Tibial nerve (tissue), 4 donors: ENCODE data around the gene RASD2. TPM values are rescaled to one million over a fixed set of nuclear protein-coding genes. Genes with fewer than 3 reads are reported as not detected.

Source experiments
- DNase-seq, 2 donors: peaks; one replicate each; pipeline ENCODE4 v3.0.0-alpha.2; 2019; ENCODE audit warnings: low spot score in 2 of 2
- H3K27ac ChIP-seq, 4 donors: fragments of 200-600 bp; sonication (generic) in 3 of 4; one replicate each; pipeline ENCODE4 v1.5.1; 2017 to 2019; ENCODE audit warnings: mild to moderate bottlenecking in 1 of 4
- H3K27me3 ChIP-seq, 2 donors: fragments of 200-600 bp; sonication (generic) in 1 of 2; one replicate each; pipeline versions ENCODE4 v1.5.1 to v1.6.0; 2017 to 2019
- H3K36me3 ChIP-seq, 3 donors: fragments of 200-600 bp; sonication (generic); one replicate each; pipeline ENCODE4 v1.5.1; 2018 to 2019
- H3K4me1 ChIP-seq, 4 donors: fragments of 200-600 bp; sonication (generic) in 3 of 4; one replicate each; pipeline ENCODE4 v1.5.1; 2017 to 2019
- H3K4me3 ChIP-seq, 4 donors: fragments of 200-600 bp; sonication (generic) in 3 of 4; one replicate each; pipeline ENCODE4 v1.5.1; 2017 to 2019; ENCODE audit warnings: mild to moderate bottlenecking in 1 of 4, moderate library complexity in 1 of 4
- H3K9me3 ChIP-seq, 4 donors: fragments of 200-600 bp; sonication (generic) in 3 of 4; one replicate each; pipeline ENCODE4 v1.5.1; 2017 to 2019
- CTCF ChIP-seq, 5 experiments: fragments of 200-600 bp in 3 of 5; fragments of 450-650 bp in 2 of 5; sonication (generic) in 3 of 5; IDR thresholded peaks; one replicate each; pipeline ENCODE4 v1.5.1; 2016 to 2019; ENCODE audit warnings: antibody characterized with exemption in 5 of 5, mild to moderate bottlenecking in 3 of 5, moderate library complexity in 2 of 5
- EP300 ChIP-seq, 2 donors: sonication (generic); formaldehyde crosslinking; IDR thresholded peaks; one replicate each; pipeline ENCODE4 v1.6.1; 2017; ENCODE audit warnings: antibody characterized with exemption in 2 of 2, mild to moderate bottlenecking in 1 of 2
- POLR2A ChIP-seq, 2 donors: fragments of 450-650 bp; IDR thresholded peaks; one replicate each; pipeline ENCODE4 v1.6.1; 2017; ENCODE audit warnings: antibody characterized with exemption in 2 of 2, mild to moderate bottlenecking in 2 of 2, moderate library complexity in 2 of 2
- WGBS, 2 donors: methylation state at CpG; one replicate each; pipeline ENCODE4 v1.1.5; 2018; 5-methylcytosine and 5-hydroxymethylcytosine counted together
- total RNA-seq, 4 donors: library from RNA; depleted of rRNA; stranded (reverse); fragments of >200 nt; gene quantifications; one replicate each; pipeline ENCODE4 v1.1.0, GENCODE V29; 2016

Gene RASD2
- total RNA-seq, 4 donors from 2014 or later, result 0.20 to 1.5 (median 0.40) TPM

- no peak overlapping the region for H3K4me3 ChIP-seq
- peaks cover 0 to 8% (median 0%) of the 10 kb centered on the region in 4 donors for H3K4me1 ChIP-seq
- no peaks in the 10 kb centered on the region for H3K9me3 ChIP-seq
- no peaks in the 10 kb centered on the region for H3K36me3 ChIP-seq
- no peak for TF ChIP-seq CTCF (IDR thresholded peaks at IDR 0.05)
- no peak for TF ChIP-seq POLR2A (IDR thresholded peaks at IDR 0.05)
- no peak for TF ChIP-seq EP300 (IDR thresholded peaks at IDR 0.05)
- no peaks in the 10 kb centered on the region for H3K27me3 ChIP-seq
- 85 to 90% methylated on average over 12 to 19 of the region's 19 CpGs for WGBS, 2 donors
- no peak for DNase-seq
- no peak overlapping the region for H3K27ac ChIP-seq
Measured at GRCh38 chr22:35578836-35579575, 38.4 kb downstream of the RASD2 start.

GRCh38 chr22:35580351-35581022, 39.9 kb downstream of the RASD2 start:
- no peak for DNase-seq
- TF ChIP-seq EP300 (IDR thresholded peaks at IDR 0.05) (no peak), POLR2A (IDR thresholded peaks at IDR 0.05) (no peak), CTCF (IDR thresholded peaks at IDR 0.05) (no peak)
- Histone ChIP-seq H3K4me3 (no peak overlapping the region), H3K27ac (no peak overlapping the region), H3K27me3 (no peaks in the 10 kb centered on the region), H3K36me3 (no peaks in the 10 kb centered on the region), H3K9me3 (no peaks in the 10 kb centered on the region), H3K4me1 (peaks cover 0 to 8% (median 0%) of the 10 kb centered on the region in 4 donors)
- 78 to 80% methylated on average over 10 of the region's 10 CpGs for WGBS, 2 donors

GRCh38 chr22:35581023-35581413, 40.4 kb downstream of the RASD2 start:
- WGBS, 2 donors, result 75 to 79% methylated on average over 5 of the region's 5 CpGs

GRCh38 chr22:35582218-35582860, 41.7 kb downstream of the RASD2 start:
- no peak for DNase-seq
- no peak overlapping the region for H3K4me3 ChIP-seq
- peaks cover 0 to 8% (median 0%) of the 10 kb centered on the region in 4 donors for H3K4me1 ChIP-seq
- H3K27ac ChIP-seq, result no peak overlapping the region
- TF ChIP-seq EP300 (IDR thresholded peaks at IDR 0.05) (no peak), CTCF (IDR thresholded peaks at IDR 0.05) (no peak), POLR2A (IDR thresholded peaks at IDR 0.05) (no peak)
- H3K27me3 ChIP-seq, result no peaks in the 10 kb centered on the region
- peaks cover 0 to 3% (median 0%) of the 10 kb centered on the region in 4 donors for H3K9me3 ChIP-seq
- H3K36me3 ChIP-seq, result no peaks in the 10 kb centered on the region
- WGBS, 2 donors, result 69% methylated on average over 11 of the region's 11 CpGs

More at GRCh38 chr22:35581023-35581413, 40.4 kb downstream of the RASD2 start:
- Histone ChIP-seq H3K27me3 (no peaks in the 10 kb centered on the region), H3K9me3 (no peaks in the 10 kb centered on the region), H3K4me3 (no peak overlapping the region), H3K36me3 (no peaks in the 10 kb centered on the region), H3K27ac (no peak overlapping the region), H3K4me1 (peaks cover 0 to 8% (median 0%) of the 10 kb centered on the region in 4 donors)
- TF ChIP-seq CTCF (IDR thresholded peaks at IDR 0.05) (no peak), POLR2A (IDR thresholded peaks at IDR 0.05) (no peak), EP300 (IDR thresholded peaks at IDR 0.05) (no peak)
- DNase-seq, result no peak
